Measurements from ENCODE around the gene ABTB2.

ABTB2 gene

DNA sequence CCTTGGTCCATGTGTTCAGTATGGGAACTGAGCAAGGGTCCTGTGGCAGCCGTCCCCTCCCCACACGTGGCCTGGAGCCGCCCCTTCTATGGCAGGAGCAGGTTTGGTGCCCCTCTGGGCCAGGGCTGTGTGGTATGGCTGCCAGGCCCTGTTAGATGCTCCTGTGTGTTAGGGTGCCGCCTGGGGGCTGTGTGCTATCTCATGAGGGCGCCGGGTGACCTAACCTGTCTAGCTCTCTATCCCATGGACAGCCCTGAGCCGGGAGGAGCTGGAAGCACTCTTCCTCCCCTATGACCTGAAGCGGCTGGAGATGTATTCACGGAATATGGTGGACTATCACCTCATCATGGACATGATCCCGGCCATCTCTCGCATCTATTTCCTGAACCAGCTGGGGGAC is 217.7 kb downstream of the ABTB2 start:
- no peak for DNase-seq

- DNase-seq: no peak
Observed at GRCh38 chr11:34139346-34139745, 218.5 kb downstream of the ABTB2 start.

DNA sequence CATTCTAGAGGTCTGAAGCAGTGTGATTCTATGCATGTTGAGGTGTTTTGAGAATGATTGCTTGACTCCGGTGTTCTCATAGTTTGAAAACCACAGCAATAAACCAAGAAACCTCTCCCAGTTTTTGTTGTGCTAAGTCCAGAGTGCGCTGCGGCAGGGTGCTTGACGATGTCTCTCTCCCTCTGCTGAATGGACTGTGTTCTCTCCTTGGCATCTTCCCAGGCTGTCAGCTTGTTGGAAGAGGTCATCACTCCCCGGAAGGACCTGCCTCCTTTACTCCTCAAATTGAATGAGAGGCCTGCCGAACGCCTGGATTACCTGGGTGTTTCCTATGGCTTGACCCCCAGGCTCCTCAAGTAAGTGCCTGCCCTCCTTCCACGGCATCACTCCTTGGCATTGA is 221.4 kb downstream of the ABTB2 start:
- DNase-seq: no peak

GRCh38 chr11:34135439-34135838 is 222.4 kb downstream of the ABTB2 start:
- no peak for DNase-seq

- no peak for DNase-seq
Observed at GRCh38 chr11:34134765-34135164, 223.0 kb downstream of the ABTB2 start.

- DNase-seq: no peak
Observed at GRCh38 chr11:34132261-34132965, 225.4 kb downstream of the ABTB2 start.

- no peak for DNase-seq
Observed at GRCh38 chr11:34128824-34129223, 229.0 kb downstream of the ABTB2 start.

DNA sequence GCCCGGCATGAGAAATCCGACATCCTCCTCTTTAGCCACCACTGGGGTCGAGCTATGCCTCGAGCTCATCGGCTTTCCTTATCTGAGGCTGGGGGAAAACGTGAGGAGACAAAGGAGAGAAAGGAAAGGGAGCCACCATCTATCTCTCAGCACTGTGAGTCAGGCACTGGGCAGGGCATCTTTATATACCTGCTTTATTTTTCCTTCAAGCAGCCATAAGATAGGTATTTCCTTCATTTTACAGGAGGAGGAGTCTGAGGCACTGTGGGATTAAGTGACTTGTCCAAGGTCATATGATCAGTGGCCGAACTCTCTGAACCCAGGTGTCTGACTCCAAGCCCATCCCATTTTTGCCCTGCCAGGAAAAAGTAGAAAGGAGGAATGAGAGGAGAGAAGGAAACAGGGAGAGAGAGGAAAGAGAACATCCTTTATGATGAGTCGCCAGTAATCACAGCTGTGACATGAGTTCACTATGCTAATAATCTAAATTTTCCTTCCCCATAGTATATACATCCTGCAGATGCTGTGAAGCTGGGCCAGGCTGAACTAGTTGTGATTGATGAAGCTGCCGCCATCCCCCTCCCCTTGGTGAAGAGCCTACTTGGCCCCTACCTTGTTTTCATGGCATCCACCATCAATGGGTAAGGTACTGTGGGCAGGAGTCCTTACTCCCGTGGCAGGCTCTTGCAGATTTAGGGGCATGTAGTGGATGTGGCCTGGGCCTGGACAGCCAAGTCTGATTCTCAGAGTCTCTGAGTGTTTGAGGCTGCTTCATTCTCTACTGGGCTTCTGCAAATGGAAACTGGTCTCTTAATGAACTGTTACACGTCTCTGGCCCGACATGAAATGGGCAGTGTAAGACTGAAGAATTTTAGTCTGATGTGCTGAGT is 230.6 kb downstream of the ABTB2 start:
- DNase-seq: no peak

GRCh38 chr11:34124885-34125668 is 232.7 kb downstream of the ABTB2 start:
- DNase-seq: no peak

- no peak for DNase-seq
Observed at GRCh38 chr11:34120651-34121050, 237.2 kb downstream of the ABTB2 start.

DNA sequence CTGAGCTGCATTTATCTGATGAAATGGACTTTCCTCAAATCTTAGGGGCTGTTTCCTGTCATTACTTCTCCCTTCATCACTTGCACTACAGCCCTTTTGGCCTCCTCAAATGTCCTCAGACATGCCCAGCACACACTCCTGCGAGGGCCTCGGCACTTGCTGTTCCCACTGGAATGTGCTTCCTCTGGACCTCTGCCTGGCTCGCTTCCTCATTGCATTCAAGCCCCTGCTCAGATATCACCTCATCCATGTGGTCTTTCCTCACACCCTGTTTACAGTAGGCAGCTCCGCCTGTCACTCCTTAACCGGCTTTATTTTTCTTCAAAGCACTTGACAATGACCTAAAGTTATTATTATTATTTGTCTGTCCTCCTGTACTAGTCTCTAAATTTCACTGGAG is 243.3 kb downstream of the ABTB2 start:
- no peak for DNase-seq

- DNase-seq: no peak
Observed at GRCh38 chr11:34114014-34114413, 243.8 kb downstream of the ABTB2 start.

GRCh38 chr11:34111722-34112270 is 246.0 kb downstream of the ABTB2 start:
- no peak for DNase-seq

DNA sequence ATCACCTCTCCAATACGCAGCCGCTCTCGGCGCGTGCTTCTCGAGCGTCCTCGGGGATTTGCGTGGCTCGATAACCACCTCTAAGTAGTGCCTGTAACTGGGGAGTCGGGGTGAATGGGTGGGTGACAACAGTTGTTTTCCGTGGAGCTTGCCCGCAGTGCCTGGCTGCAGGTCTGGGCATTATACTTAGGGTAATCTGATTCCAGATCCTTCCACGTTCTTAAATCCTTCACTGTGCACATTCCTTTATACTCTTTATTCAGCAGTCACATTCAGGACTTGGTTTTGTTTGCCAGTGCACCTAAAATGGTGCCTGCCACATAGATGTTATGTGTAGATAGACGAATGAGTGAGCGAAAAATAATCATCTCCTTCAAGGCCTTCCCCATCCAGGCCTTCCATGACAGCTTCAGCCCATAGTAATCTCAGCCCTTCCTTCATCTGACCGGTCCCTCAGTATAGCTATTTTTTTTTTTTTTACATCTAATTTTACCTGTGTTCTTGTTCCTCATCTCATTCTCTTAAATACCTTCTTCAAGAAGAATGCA is 251.8 kb downstream of the ABTB2 start:
- DNase-seq: no peak

- peak; percentile 98 to 99 for DNase-seq
Observed at GRCh38 chr11:34105079-34105956, 252.5 kb downstream of the ABTB2 start, which contains the start of gene NAT10. NAT10 (plus strand) TSS chr11:34105629; CDS start chr11:34108226, 2,597 bp downstream.

- DNase-seq: no peak
Observed at GRCh38 chr11:34104680-34105078, 253.1 kb downstream of the ABTB2 start.
